ENCODE measurements around the gene CAMK2B.

DNA sequence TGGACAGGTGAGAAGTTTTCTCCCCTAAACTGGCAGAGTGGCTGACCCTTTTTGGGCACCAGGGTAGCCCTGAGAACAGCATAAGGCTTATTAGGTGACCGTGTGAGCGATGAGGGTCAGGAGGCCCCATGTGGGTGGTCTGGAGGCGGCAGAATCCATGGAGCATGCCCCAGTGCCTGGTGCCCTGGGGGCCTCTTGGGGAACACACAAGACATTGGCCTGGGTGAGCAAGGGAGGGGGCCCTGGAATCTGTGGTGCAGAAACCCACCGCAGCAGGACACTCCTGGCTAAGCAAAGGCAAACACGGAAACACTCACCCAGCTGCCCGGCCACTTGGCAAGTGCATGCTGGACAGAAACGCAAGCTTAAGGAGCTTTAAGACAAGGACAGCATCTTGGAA is 95.1 kb downstream of the CAMK2B start:
- TF ChIP-seq CTCF (conservative IDR thresholded peaks at IDR 0.05; ENCODE audit: low read depth, low read length) = no peak
- TF ChIP-seq EZH2 (IDR thresholded peaks at IDR 0.05; ENCODE audit: borderline replicate concordance, low read depth, low read length, poor library complexity, severe bottlenecking) = no peak
